ENCODE data around the gene RYR1.
"Not testable (repeated sequence)": the region's sequence is repeated elsewhere in the genome, so short reads cannot be mapped to it uniquely, and the experiment has no call there.

Gene RYR1

GRCh38 chr19:38626401-38626800, 192.9 kb downstream of the RYR1 start:
- DNase-seq = no peak

DNA sequence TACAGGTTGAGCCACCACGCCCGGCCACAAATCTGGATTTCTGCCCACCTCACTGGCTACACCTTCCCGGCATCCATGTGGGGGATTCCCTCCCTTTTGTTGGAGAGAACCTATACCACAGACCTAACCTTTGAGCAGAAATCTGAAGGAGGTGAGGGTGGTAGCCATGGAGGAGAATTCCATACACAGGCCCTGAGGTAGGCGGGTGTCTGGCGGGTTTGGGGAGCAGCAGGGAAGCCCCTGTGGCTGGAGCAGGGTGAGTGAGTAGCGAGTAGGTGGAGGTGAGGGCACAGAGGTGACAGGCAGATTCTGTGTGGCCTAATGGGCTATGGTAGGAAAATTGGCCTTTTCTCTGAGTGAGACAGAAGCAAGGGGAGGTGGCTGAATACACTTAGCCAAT, 196.1 kb downstream of the RYR1 start:
- no peak for DNase-seq

DNA sequence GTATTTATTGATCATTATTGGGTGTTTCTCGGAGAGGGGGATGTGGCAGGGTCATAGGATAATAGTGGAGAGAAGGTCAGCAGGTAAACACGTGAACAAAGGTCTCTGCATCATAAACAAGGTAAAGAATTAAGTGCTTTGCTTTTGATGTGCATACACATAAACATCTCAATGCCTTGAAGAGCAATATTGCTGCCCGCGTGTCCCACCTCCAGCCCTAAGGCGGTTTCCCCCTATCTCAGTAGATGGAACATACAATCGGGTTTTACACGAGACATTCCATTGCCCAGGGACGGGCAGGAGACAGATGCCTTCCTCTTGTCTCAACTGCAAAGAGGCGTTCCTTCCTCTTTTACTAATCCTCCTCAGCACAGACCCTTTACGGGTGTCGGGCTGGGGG, 197.8 kb downstream of the RYR1 start:
- not testable (repeated sequence) for DNase-seq

DNA sequence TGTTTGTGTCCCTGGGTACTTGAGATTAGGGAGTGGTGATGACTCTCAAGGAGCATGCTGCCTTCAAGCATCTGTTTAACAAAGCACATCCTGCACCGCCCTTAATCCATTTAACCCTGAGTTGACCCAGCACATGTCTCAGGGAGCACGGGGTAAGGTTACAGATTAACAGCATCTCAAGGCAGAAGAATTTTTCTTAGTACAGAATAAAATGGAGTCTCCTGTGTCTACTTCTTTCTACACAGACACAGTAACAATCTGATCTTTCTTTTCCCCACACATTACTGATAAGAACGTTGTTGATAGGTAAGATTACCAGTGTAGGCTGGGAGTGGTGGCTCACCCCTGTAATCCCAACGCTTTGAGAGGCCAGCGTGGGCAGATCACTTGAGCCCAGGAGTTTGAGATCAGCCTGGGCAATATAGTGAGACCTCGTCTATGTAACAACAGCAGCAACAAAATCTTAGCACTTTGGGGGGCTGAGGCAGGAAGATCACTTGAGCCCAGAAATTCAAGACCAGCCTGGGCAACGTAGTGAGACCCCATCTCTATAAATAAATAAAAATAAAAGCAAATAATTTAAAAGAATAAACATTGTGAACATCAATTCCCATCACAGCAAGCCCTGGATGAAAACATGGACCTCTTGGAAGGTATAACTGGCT, 198.5 kb downstream of the RYR1 start:
- not testable (repeated sequence) for DNase-seq

DNA sequence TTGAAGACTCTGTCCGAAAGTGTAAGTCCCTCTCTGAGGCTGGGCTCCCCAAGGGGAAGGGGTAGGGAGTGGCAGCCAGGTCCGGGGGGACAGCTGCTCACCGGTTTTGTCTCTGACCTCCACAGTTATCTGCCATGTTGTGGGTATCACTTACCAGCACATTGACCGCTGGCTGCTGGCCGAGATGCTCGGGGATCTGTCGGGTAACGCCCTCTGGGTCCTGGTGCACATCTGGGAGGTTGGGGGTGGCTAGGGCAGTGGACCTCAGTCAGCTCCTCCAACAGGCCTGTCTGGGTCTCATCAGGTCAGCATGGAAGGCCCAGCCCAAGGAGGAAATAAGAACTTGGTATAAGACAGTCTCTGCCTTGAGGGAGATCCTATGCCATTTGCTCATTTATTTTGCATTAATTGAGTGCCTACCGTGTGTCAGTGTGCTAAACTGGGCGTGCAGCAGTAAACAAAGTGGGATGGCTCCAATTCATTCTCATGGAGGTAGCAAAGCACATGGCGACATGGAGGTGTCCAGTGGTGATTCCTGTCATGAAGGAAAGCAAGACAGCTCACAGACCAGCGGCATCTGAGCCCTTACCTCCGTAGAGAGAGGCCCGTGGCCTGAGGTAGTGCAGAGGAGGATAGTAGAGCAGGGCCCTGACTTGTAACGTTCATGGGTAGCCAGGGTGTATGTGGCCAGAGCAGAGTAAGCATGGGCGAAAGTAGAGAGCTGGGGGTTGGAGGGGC, 199.2 kb downstream of the RYR1 start:
- no peak for DNase-seq

DNA sequence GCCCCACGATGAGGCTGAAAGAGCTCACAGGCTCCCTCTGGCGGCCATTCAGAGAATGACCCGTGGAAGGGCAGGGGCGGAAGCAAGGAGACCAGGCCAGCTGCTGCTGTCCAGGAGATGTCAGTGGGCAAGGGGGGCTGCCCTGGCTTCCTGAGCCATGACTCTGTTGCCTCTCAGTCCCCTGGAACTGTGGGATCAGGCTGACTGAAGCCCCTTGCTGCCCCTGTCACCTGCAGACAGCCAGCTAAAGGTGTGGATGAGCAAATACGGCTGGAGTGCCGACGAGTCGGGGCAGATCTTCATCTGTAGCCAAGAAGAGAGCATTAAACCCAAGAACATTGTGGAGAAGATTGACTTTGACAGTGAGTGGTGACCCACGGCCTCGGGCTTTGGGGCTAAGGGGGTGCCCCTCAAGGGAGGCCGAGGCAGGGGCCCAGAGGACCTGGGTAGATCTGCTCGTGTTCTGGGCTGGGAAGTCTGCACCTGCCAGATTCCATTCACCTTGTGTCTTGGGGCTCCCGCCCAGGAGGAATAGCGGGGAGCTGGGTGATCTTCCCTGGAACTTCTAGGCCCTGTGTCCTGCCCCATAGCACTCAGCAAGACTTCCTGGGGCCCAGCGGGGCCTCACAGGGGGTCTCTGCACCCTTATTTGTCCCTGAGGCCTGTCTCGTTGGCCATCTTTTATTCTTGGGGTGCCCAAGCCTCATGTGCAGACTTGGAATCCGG, 201.4 kb downstream of the RYR1 start:
- DNase-seq = peak; percentile 82

GRCh38 chr19:38635483-38636399, 202.2 kb downstream of the RYR1 start:
- no peak for DNase-seq
